T-cell (primary cell): Measurements from ENCODE around the gene APOLD1. TPM values are rescaled to one million over a fixed set of nuclear protein-coding genes. Genes with fewer than 3 reads are reported as not detected.
"Not testable (repeated sequence)": the region's sequence is repeated elsewhere in the genome, so short reads cannot be mapped to it uniquely, and the experiment has no call there.

Source experiments
- ATAC-seq, 4 experiments: fragments of 200-7000 bp in 3 of 4; fragments of 150-1000 bp in 1 of 4; cut with Tn5 transposase; replicated peaks in 1 of 4; 1 replicate in 3 of 4; 2 replicates in 1 of 4; pipeline ENCODE4 v1.10.0; 2021; ENCODE audit warnings: moderate library complexity in 3 of 4, mild to moderate bottlenecking in 2 of 4, moderate number of reproducible peaks in 1 of 4
- CTCF ChIA-PET, 2 donors: fragments of 300-600 bp; sonication (Branson Sonifier 250); formaldehyde crosslinking; loops; one replicate each; lab custom pipeline; 2022; ENCODE audit warnings: antibody characterized with exemption in 2 of 2; lab: Charles Lee
- POLR2A ChIA-PET, 2 donors: fragments of 300-600 bp; sonication (Branson Sonifier 250); formaldehyde crosslinking; loops; one replicate each; lab custom pipeline; 2022; ENCODE audit warnings: antibody characterized with exemption in 2 of 2; lab: Charles Lee
- DNase-seq, 35 experiments: peaks; one replicate each; pipeline versions ENCODE4 v3.0.0 to v3.0.0-alpha.2; 2013 to 2023
- H3K27ac ChIP-seq: one replicate; pipeline ENCODE4 v1.5.1; 2013; ENCODE audit warnings: low read length
- H3K27me3 ChIP-seq, 2 experiments: replicated peaks in 1 of 2; 1 replicate in 1 of 2; 2 replicates in 1 of 2; pipeline versions ENCODE4 v1.6.1 to v1.7.0; 2013; ENCODE audit warnings: low read length in 1 of 2, mixed read lengths in 1 of 2; ENCODE audit not compliant: control insufficient read depth in 2 of 2, insufficient read depth in 2 of 2; ENCODE audit errors: extremely low read depth in 1 of 2
- H3K36me3 ChIP-seq, 2 donors: 1 replicate in 1 of 2; 2 replicates in 1 of 2; pipeline versions ENCODE4 v1.6.1 to v1.7.0; 2013; ENCODE audit warnings: low read length in 1 of 2; ENCODE audit not compliant: control insufficient read depth in 2 of 2, insufficient read depth in 1 of 2; ENCODE audit errors: extremely low read depth in 1 of 2
- H3K4me1 ChIP-seq, 2 experiments: 1 replicate in 1 of 2; 2 replicates in 1 of 2; pipeline versions ENCODE4 v1.6.1 to v1.7.0; 2013; ENCODE audit warnings: low read length in 2 of 2, mixed read lengths in 1 of 2; ENCODE audit not compliant: insufficient read depth in 2 of 2, control insufficient read depth in 1 of 2; ENCODE audit errors: extremely low read depth in 1 of 2
- H3K4me3 ChIP-seq, 2 donors: 1 replicate in 1 of 2; 2 replicates in 1 of 2; pipeline versions ENCODE4 v1.5.1 to v1.7.0; 2013; ENCODE audit warnings: mild to moderate bottlenecking in 2 of 2, low read length in 1 of 2, moderate library complexity in 1 of 2; ENCODE audit not compliant: control insufficient read depth in 1 of 2; ENCODE audit errors: extremely low read depth in 1 of 2
- H3K9me3 ChIP-seq: 2 replicates; pipeline ENCODE4 v1.7.0; 2013
- H3K27ac Mint-ChIP-seq, 2 donors: one replicate each; pipeline ENCODE4 v1.8.0; 2020 to 2021; ENCODE audit warnings: mild to moderate bottlenecking in 2 of 2, mixed read lengths in 2 of 2
- H3K27me3 Mint-ChIP-seq, 2 donors: one replicate each; pipeline ENCODE4 v1.8.0; 2021 to 2022; ENCODE audit warnings: mixed read lengths in 2 of 2
- H3K36me3 Mint-ChIP-seq: one replicate; pipeline ENCODE4 v1.8.0; 2021; ENCODE audit warnings: mixed read lengths
- H3K4me1 Mint-ChIP-seq, 3 donors: one replicate each; pipeline ENCODE4 v1.8.0; 2020 to 2022; ENCODE audit warnings: mixed read lengths in 3 of 3, mild to moderate bottlenecking in 1 of 3
- H3K4me3 Mint-ChIP-seq, 3 donors: one replicate each; pipeline ENCODE4 v1.8.0; 2020 to 2022; ENCODE audit warnings: mild to moderate bottlenecking in 3 of 3, mixed read lengths in 3 of 3, moderate library complexity in 3 of 3
- H3K9me3 Mint-ChIP-seq, 3 donors: one replicate each; pipeline ENCODE4 v1.8.0; 2020 to 2022; ENCODE audit warnings: mixed read lengths in 3 of 3
- WGBS: methylation state at CpG from one replicate; pipeline ENCODE4 v1.1.5; 2013; ENCODE audit warnings: missing lambda C conversion rate; ENCODE audit not compliant: insufficient coverage; 5-methylcytosine and 5-hydroxymethylcytosine counted together
- total RNA-seq, 35 experiments: library from RNA in 6 of 35; stranded (reverse) in 6 of 35; fragments of 120-200 nt in 1 of 35; gene quantifications; one replicate each; pipeline versions ENCODE4 v1.2.1 to v1.2.4 and lab custom pipeline; 2013 to 2026

APOLD1 gene
- total RNA-seq, 5 donors from 2014 or later (not counting 1 experiment from before 2014, with no cell fraction given) = 0.82 to 4.7 (median 3.8) TPM

GRCh38 chr12:12837025-12837812 is 51.8 kb downstream of the APOLD1 start:
- Histone ChIP-seq H3K27ac (no peak overlapping the region), H3K27me3 (no peaks in the 10 kb centered on the region), H3K4me1 (peaks cover 9 to 16% of the 10 kb centered on the region in 2 experiments), H3K4me3 (no peak overlapping the region), H3K9me3 (no peaks in the 10 kb centered on the region), H3K36me3 (peaks cover 3 to 11% of the 10 kb centered on the region in 2 donors)
- POLR2A ChIA-PET = no interaction called here
- Mint-ChIP-seq H3K27ac (peak overlapping the region; percentile 57 to 83), H3K36me3 (peaks cover 17% of the 10 kb centered on the region), H3K4me3 (peak overlapping the region in 1 of 3 donors; percentile 8), H3K27me3 (no peaks in the 10 kb centered on the region), H3K4me1 (peaks cover 26 to 33% (median 28%) of the 10 kb centered on the region in 3 donors), H3K9me3 (no peaks in the 10 kb centered on the region)
- CTCF ChIA-PET = interaction anchor here (0.5 to 2.6 kb wide), 23 partner anchors 8 to 1263 kb away, joined by 3 to 14 read pairs (median 3); partner anchors contain the start of genes DDX47 (in 2 of the 2) and GPRC5A (in 1 of the 2)
- DNase-seq (peak in 16 of 35 experiments; percentile 1 to 63 (median 11)), ATAC-seq (peak; percentile 63 to 75 (median 71))
- 77% methylated on average over 13 of the region's 15 CpGs for WGBS

- peaks cover 3 to 8% of the 10 kb centered on the region in 2 donors for H3K36me3 ChIP-seq
- ATAC-seq (no peak), DNase-seq (no peak)
- ChIA-PET CTCF (interaction anchor here (0.6 to 2.6 kb wide), 10 partner anchors 10 to 375 kb away, joined by 3 to 14 read pairs (median 4); partner anchors contain the start of gene DDX47 (in 2 of the 2)), POLR2A (no interaction called here)
- H3K4me1 ChIP-seq = peaks cover 9 to 16% of the 10 kb centered on the region in 2 experiments
- WGBS = no CpG with 5 or more reads among the region's 3 CpGs
- Mint-ChIP-seq H3K9me3 (no peaks in the 10 kb centered on the region), H3K27ac (peak overlapping the region; percentile 61 to 83), H3K4me1 (peaks cover 28 to 33% (median 30%) of the 10 kb centered on the region in 3 donors), H3K27me3 (no peaks in the 10 kb centered on the region), H3K36me3 (peaks cover 12% of the 10 kb centered on the region), H3K4me3 (no peak overlapping the region)
- H3K27me3 ChIP-seq = no peaks in the 10 kb centered on the region
- H3K4me3 ChIP-seq = no peak overlapping the region
- no peaks in the 10 kb centered on the region for H3K9me3 ChIP-seq
- no peak overlapping the region for H3K27ac ChIP-seq
Observed at GRCh38 chr12:12837813-12838153, 52.3 kb downstream of the APOLD1 start.

GRCh38 chr12:12839003-12839395 is 53.5 kb downstream of the APOLD1 start:
- H3K27ac Mint-ChIP-seq = peak overlapping the region; percentile 83 to 84
- ChIA-PET CTCF (no interaction called here), POLR2A (no interaction called here)
- no peaks in the 10 kb centered on the region for H3K9me3 ChIP-seq
- no peaks in the 10 kb centered on the region for H3K27me3 Mint-ChIP-seq
- H3K36me3 ChIP-seq = peaks cover 0 to 3% of the 10 kb centered on the region in 2 donors
- no peaks in the 10 kb centered on the region for H3K27me3 ChIP-seq
- H3K36me3 Mint-ChIP-seq = peaks cover under 1% of the 10 kb centered on the region
- H3K27ac ChIP-seq = no peak overlapping the region
- peaks cover 9 to 16% of the 10 kb centered on the region in 2 experiments for H3K4me1 ChIP-seq
- no peaks in the 10 kb centered on the region for H3K9me3 Mint-ChIP-seq
- ATAC-seq (peak; percentile 41 to 78 (median 74)), DNase-seq (peak in 1 of 35 experiments; percentile 16)
- H3K4me3 Mint-ChIP-seq = peak overlapping the region; percentile 4 to 29 (median 25)
- peaks cover 28 to 33% (median 33%) of the 10 kb centered on the region in 3 donors for H3K4me1 Mint-ChIP-seq
- WGBS = no CpG with 5 or more reads among the region's 1 CpG
- H3K4me3 ChIP-seq = no peak overlapping the region

GRCh38 chr12:12839439-12839838 is 54.0 kb downstream of the APOLD1 start:
- WGBS = no CpG with 5 or more reads among the region's 10 CpGs
- peaks cover 28 to 33% (median 33%) of the 10 kb centered on the region in 3 donors for H3K4me1 Mint-ChIP-seq
- peaks cover 9 to 16% of the 10 kb centered on the region in 2 experiments for H3K4me1 ChIP-seq
- ATAC-seq, H3K9me3 ChIP-seq, H3K9me3 Mint-ChIP-seq, H3K4me3 ChIP-seq, H3K27me3 ChIP-seq, DNase-seq, H3K36me3 ChIP-seq, H3K27me3 Mint-ChIP-seq, CTCF ChIA-PET, H3K36me3 Mint-ChIP-seq, POLR2A ChIA-PET, H3K27ac ChIP-seq: not testable (repeated sequence)
- peak overlapping the region; percentile 83 to 84 for H3K27ac Mint-ChIP-seq
- peak overlapping the region in 1 of 3 donors; percentile 29 for H3K4me3 Mint-ChIP-seq

GRCh38 chr12:12839873-12840579 is 54.6 kb downstream of the APOLD1 start:
- no peak for DNase-seq
- no peak overlapping the region for H3K4me3 Mint-ChIP-seq
- CTCF ChIA-PET = no interaction called here

GRCh38 chr12:12840580-12840899 is 55.1 kb downstream of the APOLD1 start:
- no peak for ATAC-seq
- ChIA-PET POLR2A (no interaction called here), CTCF (no interaction called here)

More at GRCh38 chr12:12839873-12840579, 54.6 kb downstream of the APOLD1 start:
- Mint-ChIP-seq H3K9me3 (no peaks in the 10 kb centered on the region), H3K4me1 (peaks cover 28 to 33% (median 33%) of the 10 kb centered on the region in 3 donors), H3K27ac (peak overlapping the region in 1 of 2 donors; percentile 83), H3K27me3 (no peaks in the 10 kb centered on the region), H3K36me3 (no peaks in the 10 kb centered on the region)
- Histone ChIP-seq H3K27ac (no peak overlapping the region), H3K9me3 (no peaks in the 10 kb centered on the region), H3K27me3 (no peaks in the 10 kb centered on the region), H3K4me1 (peaks cover 9 to 16% of the 10 kb centered on the region in 2 experiments), H3K4me3 (no peak overlapping the region), H3K36me3 (peaks cover 0 to 3% of the 10 kb centered on the region in 2 donors)
- POLR2A ChIA-PET = no interaction called here
- no peak for ATAC-seq
- 100% methylated on average over 2 of the region's 5 CpGs for WGBS

More at GRCh38 chr12:12840580-12840899, 55.1 kb downstream of the APOLD1 start:
- Mint-ChIP-seq H3K4me3 (no peak overlapping the region), H3K9me3 (no peaks in the 10 kb centered on the region), H3K27ac (no peak overlapping the region), H3K36me3 (no peaks in the 10 kb centered on the region), H3K27me3 (no peaks in the 10 kb centered on the region), H3K4me1 (peaks cover 31 to 38% (median 35%) of the 10 kb centered on the region in 3 donors)
- Histone ChIP-seq H3K27me3 (no peaks in the 10 kb centered on the region), H3K27ac (no peak overlapping the region), H3K9me3 (no peaks in the 10 kb centered on the region), H3K36me3 (peaks cover 0 to 3% of the 10 kb centered on the region in 2 donors), H3K4me1 (peaks cover 11 to 16% of the 10 kb centered on the region in 2 experiments), H3K4me3 (no peak overlapping the region)
- no peak for DNase-seq
- 100% methylated on average over 1 of the region's 5 CpGs for WGBS
